ENCODE results near the gene AMH.

The AMH gene

GRCh38 chr19:2255982-2256685 is 7.0 kb downstream of the AMH start, which contains the start of gene JSRP1:
JSRP1 (minus strand) TSS chr19:2256417; CDS start chr19:2255314, 1,103 bp downstream.
- Histone ChIP-seq H3K4me1 (ENCODE audit: control insufficient read depth, insufficient read depth, low read depth, low read length) (peaks cover 19% of the 10 kb centered on the region), H3K14ac (ENCODE audit: low read length in 2 of 2) (no peak within 1 kb of the TSS), H2BK120ac (ENCODE audit: low read depth, low read length) (no peak within 1 kb of the TSS), H4K91ac (ENCODE audit: low read length) (peak within 1 kb of the TSS; percentile 20), H2AK5ac (ENCODE audit: low read length, severe bottlenecking) (no peak within 1 kb of the TSS), H2AFZ (ENCODE audit: low read depth, low read length) (no peak within 1 kb of the TSS), H2BK12ac (ENCODE audit: low read length in 2 of 2) (no peak within 1 kb of the TSS), H3K9ac (ENCODE audit: low read length) (no peak within 1 kb of the TSS), H3K4me3 (ENCODE audit: insufficient read depth in 1 of 2, low read depth in 1 of 2, low read length in 2 of 2) (no peak within 1 kb of the TSS), H3K4ac (ENCODE audit: low read depth in 1 of 2, low read length in 2 of 2) (no peak within 1 kb of the TSS), H4K8ac (ENCODE audit: low read length) (peak within 1 kb of the TSS; percentile 32), H3K18ac (ENCODE audit: low read depth in 1 of 2, low read length in 2 of 2) (no peak within 1 kb of the TSS), H3K36me3 (ENCODE audit: control insufficient read depth in 1 of 2, insufficient read depth in 2 of 2, low read depth in 1 of 2, low read length in 2 of 2) (peaks cover 0 to 15% of the 10 kb centered on the region in 2 experiments), H3K27me3 (ENCODE audit: control insufficient read depth in 1 of 2, insufficient read depth in 1 of 2, low read length in 2 of 2) (peaks cover 10 to 33% of the 10 kb centered on the region in 2 experiments), H3K4me2 (ENCODE audit: low read length, poor library complexity, severe bottlenecking) (no peak within 1 kb of the TSS), H3K23ac (ENCODE audit: low read length in 2 of 2) (no peak within 1 kb of the TSS), H3K79me1 (replicated peaks; ENCODE audit: low read length, poor library complexity, severe bottlenecking) (peaks cover 2% of the 10 kb centered on the region), H2BK15ac (ENCODE audit: low read depth, poor library complexity, severe bottlenecking) (no peak within 1 kb of the TSS), H3K9me3 (ENCODE audit: control insufficient read depth, low read length) (no peaks in the 10 kb centered on the region), H2BK5ac (ENCODE audit: low read depth, low read length, poor library complexity, severe bottlenecking) (no peak within 1 kb of the TSS), H3K27ac (ENCODE audit: low read length, poor library complexity, severe bottlenecking) (no peak within 1 kb of the TSS)
- no peak for DNase-seq
- 92% methylated on average over 24 of the region's 24 CpGs for WGBS

- H2BK15ac ChIP-seq (ENCODE audit: low read depth, poor library complexity, severe bottlenecking), result no peak overlapping the region
- H3K36me3 ChIP-seq (ENCODE audit: control insufficient read depth in 1 of 2, insufficient read depth in 2 of 2, low read depth in 1 of 2, low read length in 2 of 2), result no peaks in the 10 kb centered on the region
- H2BK12ac ChIP-seq (ENCODE audit: low read length in 2 of 2), result no peak overlapping the region
- no peak for DNase-seq
- H4K91ac ChIP-seq (ENCODE audit: low read length), result no peak overlapping the region
- no peak overlapping the region for H3K27ac ChIP-seq (ENCODE audit: low read length, poor library complexity, severe bottlenecking)
- no peak overlapping the region for H3K9ac ChIP-seq (ENCODE audit: low read length)
- H3K14ac ChIP-seq (ENCODE audit: low read length in 2 of 2), result no peak overlapping the region
- H2BK120ac ChIP-seq (ENCODE audit: low read depth, low read length), result no peak overlapping the region
- 89% methylated on average over 5 of the region's 5 CpGs for WGBS
- H3K18ac ChIP-seq (ENCODE audit: low read depth in 1 of 2, low read length in 2 of 2), result no peak overlapping the region
- H2AK5ac ChIP-seq (ENCODE audit: low read length, severe bottlenecking), result no peak overlapping the region
- H3K23ac ChIP-seq (ENCODE audit: low read length in 2 of 2), result no peak overlapping the region
- no peak overlapping the region for H2BK5ac ChIP-seq (ENCODE audit: low read depth, low read length, poor library complexity, severe bottlenecking)
- H3K79me1 ChIP-seq (replicated peaks; ENCODE audit: low read length, poor library complexity, severe bottlenecking), result no peaks in the 10 kb centered on the region
- H3K4me3 ChIP-seq (ENCODE audit: insufficient read depth in 1 of 2, low read depth in 1 of 2, low read length in 2 of 2), result no peak overlapping the region
- no peaks in the 10 kb centered on the region for H3K9me3 ChIP-seq (ENCODE audit: control insufficient read depth, low read length)
- H3K27me3 ChIP-seq (ENCODE audit: control insufficient read depth in 1 of 2, insufficient read depth in 1 of 2, low read length in 2 of 2), result peaks cover 0 to 1% of the 10 kb centered on the region in 2 experiments
- H2AFZ ChIP-seq (ENCODE audit: low read depth, low read length), result no peak overlapping the region
- H4K8ac ChIP-seq (ENCODE audit: low read length), result no peak overlapping the region
- no peak overlapping the region for H3K4ac ChIP-seq (ENCODE audit: low read depth in 1 of 2, low read length in 2 of 2)
- peaks cover 4% of the 10 kb centered on the region for H3K4me1 ChIP-seq (ENCODE audit: control insufficient read depth, insufficient read depth, low read depth, low read length)
- H3K4me2 ChIP-seq (ENCODE audit: low read length, poor library complexity, severe bottlenecking), result no peak overlapping the region
These were observed 10.2 kb downstream of the AMH start for GRCh38 chr19:2259336-2259735.

- Histone ChIP-seq H2BK15ac (ENCODE audit: low read depth, poor library complexity, severe bottlenecking) (no peak overlapping the region), H2BK5ac (ENCODE audit: low read depth, low read length, poor library complexity, severe bottlenecking) (no peak overlapping the region), H3K23ac (ENCODE audit: low read length in 2 of 2) (no peak overlapping the region), H3K4me1 (ENCODE audit: control insufficient read depth, insufficient read depth, low read depth, low read length) (peaks cover 4% of the 10 kb centered on the region), H3K79me1 (replicated peaks; ENCODE audit: low read length, poor library complexity, severe bottlenecking) (no peaks in the 10 kb centered on the region), H3K4me3 (ENCODE audit: insufficient read depth in 1 of 2, low read depth in 1 of 2, low read length in 2 of 2) (peak overlapping the region in 1 of 2 experiments; percentile 38), H3K27me3 (ENCODE audit: control insufficient read depth in 1 of 2, insufficient read depth in 1 of 2, low read length in 2 of 2) (no peaks in the 10 kb centered on the region), H3K14ac (ENCODE audit: low read length in 2 of 2) (no peak overlapping the region), H3K4me2 (ENCODE audit: low read length, poor library complexity, severe bottlenecking) (no peak overlapping the region), H2AFZ (ENCODE audit: low read depth, low read length) (no peak overlapping the region), H2AK5ac (ENCODE audit: low read length, severe bottlenecking) (no peak overlapping the region), H2BK12ac (ENCODE audit: low read length in 2 of 2) (no peak overlapping the region), H4K8ac (ENCODE audit: low read length) (no peak overlapping the region), H3K27ac (ENCODE audit: low read length, poor library complexity, severe bottlenecking) (no peak overlapping the region), H3K9ac (ENCODE audit: low read length) (peak overlapping the region; percentile 45), H3K36me3 (ENCODE audit: control insufficient read depth in 1 of 2, insufficient read depth in 2 of 2, low read depth in 1 of 2, low read length in 2 of 2) (no peaks in the 10 kb centered on the region), H3K18ac (ENCODE audit: low read depth in 1 of 2, low read length in 2 of 2) (no peak overlapping the region), H2BK120ac (ENCODE audit: low read depth, low read length) (no peak overlapping the region), H4K91ac (ENCODE audit: low read length) (no peak overlapping the region), H3K4ac (ENCODE audit: low read depth in 1 of 2, low read length in 2 of 2) (no peak overlapping the region), H3K9me3 (ENCODE audit: control insufficient read depth, low read length) (no peaks in the 10 kb centered on the region)
- DNase-seq, result no peak
- 84% methylated on average over 11 of the region's 11 CpGs for WGBS
These were observed 11.2 kb downstream of the AMH start for GRCh38 chr19:2260341-2260805.

- Histone ChIP-seq H3K23ac (ENCODE audit: low read length in 2 of 2) (no peak overlapping the region), H3K4me3 (ENCODE audit: insufficient read depth in 1 of 2, low read depth in 1 of 2, low read length in 2 of 2) (no peak overlapping the region), H3K4me1 (ENCODE audit: control insufficient read depth, insufficient read depth, low read depth, low read length) (peaks cover 8% of the 10 kb centered on the region), H3K27ac (ENCODE audit: low read length, poor library complexity, severe bottlenecking) (no peak overlapping the region), H3K4me2 (ENCODE audit: low read length, poor library complexity, severe bottlenecking) (no peak overlapping the region), H2BK15ac (ENCODE audit: low read depth, poor library complexity, severe bottlenecking) (no peak overlapping the region), H2BK120ac (ENCODE audit: low read depth, low read length) (no peak overlapping the region), H3K4ac (ENCODE audit: low read depth in 1 of 2, low read length in 2 of 2) (no peak overlapping the region), H2BK5ac (ENCODE audit: low read depth, low read length, poor library complexity, severe bottlenecking) (no peak overlapping the region), H3K9ac (ENCODE audit: low read length) (no peak overlapping the region), H3K36me3 (ENCODE audit: control insufficient read depth in 1 of 2, insufficient read depth in 2 of 2, low read depth in 1 of 2, low read length in 2 of 2) (no peaks in the 10 kb centered on the region), H3K14ac (ENCODE audit: low read length in 2 of 2) (no peak overlapping the region), H2BK12ac (ENCODE audit: low read length in 2 of 2) (no peak overlapping the region), H3K9me3 (ENCODE audit: control insufficient read depth, low read length) (no peaks in the 10 kb centered on the region), H3K18ac (ENCODE audit: low read depth in 1 of 2, low read length in 2 of 2) (no peak overlapping the region), H2AK5ac (ENCODE audit: low read length, severe bottlenecking) (no peak overlapping the region), H2AFZ (ENCODE audit: low read depth, low read length) (no peak overlapping the region), H3K79me1 (replicated peaks; ENCODE audit: low read length, poor library complexity, severe bottlenecking) (no peaks in the 10 kb centered on the region), H3K27me3 (ENCODE audit: control insufficient read depth in 1 of 2, insufficient read depth in 1 of 2, low read length in 2 of 2) (no peaks in the 10 kb centered on the region), H4K8ac (ENCODE audit: low read length) (no peak overlapping the region), H4K91ac (ENCODE audit: low read length) (no peak overlapping the region)
- WGBS, result 53% methylated on average over 3 of the region's 7 CpGs
- no peak for DNase-seq
These were observed 12.5 kb downstream of the AMH start for GRCh38 chr19:2261438-2262172.

Data from mesenchymal stem cell (in vitro differentiated cells and primary cell).